DMS114 treated with DMSO at 0.1 percent for 48 hours (cell line): ENCODE results near the gene ALKBH3.
A peak's percentile ranks its signal among the peaks of the same experiment; 100 is the strongest.

Experiments used
- DNase-seq: peaks from one replicate; lab custom pipeline; 2025; ENCODE audit not compliant: unreplicated experiment; lab: John Stamatoyannopoulos, UW

The ALKBH3 gene

DNA sequence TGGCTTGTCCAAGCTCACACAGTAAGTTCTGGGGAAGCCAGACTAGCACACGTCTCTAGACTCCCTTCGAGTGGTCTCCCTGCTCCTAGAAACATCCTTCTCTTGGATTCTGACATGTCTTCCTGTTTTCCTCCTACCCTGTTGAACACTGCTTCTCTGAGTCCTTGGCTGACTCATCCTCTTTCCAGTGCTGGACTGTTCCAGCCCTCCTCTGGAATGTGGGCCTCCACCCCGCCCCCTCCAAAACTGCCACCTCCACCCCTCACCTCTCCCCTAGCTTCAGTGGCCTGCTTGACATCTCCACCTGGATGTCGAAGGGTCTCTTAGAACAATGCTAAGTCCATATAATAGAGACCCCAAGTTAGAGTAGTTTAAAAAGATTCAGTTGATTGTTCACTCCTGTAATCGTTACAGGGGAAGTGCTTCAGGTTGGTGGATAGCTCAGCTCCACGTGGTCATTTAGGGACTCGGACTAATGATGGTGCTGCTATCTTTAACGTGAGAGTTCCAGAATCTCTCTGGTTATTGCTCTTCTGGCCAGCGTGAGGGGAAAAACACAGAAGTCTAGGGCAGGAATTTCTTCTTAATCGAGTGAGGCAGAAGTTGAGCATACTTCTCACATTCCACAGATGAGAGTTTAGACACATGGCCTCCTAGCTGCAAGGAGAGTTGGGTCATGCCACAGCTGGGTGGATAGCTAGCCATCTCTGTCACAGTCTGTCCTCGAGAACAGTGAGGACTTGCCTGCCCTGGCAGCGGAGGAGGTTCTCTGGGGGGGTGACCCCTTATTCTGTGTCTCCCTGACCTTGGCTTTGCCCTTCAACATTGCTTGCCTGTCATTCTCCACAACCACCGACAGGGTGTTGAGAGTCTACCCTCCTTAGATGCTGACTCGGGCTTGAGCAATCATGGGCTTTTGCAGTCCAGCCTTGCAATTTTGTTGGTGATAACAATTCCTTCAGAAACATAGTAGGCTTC lies 57.1 kb downstream of the ALKBH3 start:
- DNase-seq, result no peak

DNA sequence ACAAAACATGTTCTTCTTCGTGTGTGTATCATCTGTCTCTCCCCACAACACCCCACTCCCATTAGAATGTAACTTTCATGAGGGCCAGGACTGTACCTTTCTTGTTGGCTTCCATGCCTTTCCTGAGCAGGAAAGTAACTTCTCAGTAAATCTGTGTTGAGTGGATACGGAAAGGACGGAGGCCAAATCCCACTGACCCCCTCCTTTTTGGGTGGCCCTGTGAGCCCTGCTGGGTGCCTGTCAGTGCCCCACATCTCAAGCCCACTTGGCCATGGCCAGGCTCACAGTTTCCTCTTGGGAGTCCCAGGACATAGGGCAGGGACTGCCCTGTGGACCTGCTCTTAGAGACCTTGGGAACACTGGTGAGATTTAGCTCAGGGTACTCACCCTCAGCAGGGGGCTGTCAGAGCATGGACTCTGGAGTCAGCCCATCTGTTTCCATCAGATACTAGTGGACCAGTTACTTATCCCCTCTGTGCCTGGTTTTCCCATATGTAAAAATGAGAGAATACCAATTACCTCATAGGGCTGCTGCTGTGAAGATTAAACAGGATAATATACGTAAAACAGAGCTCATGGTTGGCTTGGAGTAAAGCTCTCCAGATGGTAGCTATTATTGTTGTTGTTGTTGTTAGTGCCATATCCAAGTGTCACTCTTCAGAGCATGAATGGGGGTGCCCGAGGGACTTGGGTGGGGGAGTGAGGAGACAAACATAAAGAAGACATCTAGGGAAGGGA lies 60.8 kb downstream of the ALKBH3 start:
- DNase-seq, result no peak

DNA sequence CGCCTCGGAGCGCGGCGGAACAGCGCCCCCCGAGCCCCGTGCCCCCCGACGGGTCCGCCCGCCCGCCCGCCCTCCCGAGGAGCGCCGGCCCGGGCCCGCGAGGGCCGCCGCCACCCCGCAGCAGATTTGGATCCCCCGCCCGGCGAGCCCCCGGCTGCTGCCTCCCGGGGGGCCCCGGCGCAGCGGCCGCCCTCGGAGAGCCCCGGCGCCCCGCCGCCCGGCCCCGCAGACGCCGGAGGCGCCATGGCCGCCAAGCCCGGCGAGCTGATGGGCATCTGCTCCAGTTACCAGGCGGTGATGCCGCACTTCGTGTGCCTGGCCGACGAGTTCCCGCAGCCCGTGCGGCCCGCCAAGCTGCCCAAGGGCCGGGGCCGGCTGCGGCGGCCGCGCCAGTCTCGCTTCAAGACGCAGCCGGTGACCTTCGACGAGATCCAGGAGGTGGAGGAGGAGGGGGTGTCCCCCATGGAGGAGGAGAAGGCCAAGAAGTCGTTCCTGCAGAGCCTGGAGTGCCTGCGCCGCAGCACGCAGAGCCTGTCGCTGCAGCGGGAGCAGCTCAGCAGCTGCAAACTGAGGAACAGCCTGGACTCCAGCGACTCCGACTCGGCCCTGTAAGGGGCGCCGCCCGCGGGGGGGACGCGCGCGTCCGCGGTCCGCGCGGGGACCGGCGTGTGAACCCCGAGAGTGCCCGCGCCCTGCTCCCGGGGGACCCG lies 62.2 kb downstream of the ALKBH3 start:
- no peak for DNase-seq

DNA sequence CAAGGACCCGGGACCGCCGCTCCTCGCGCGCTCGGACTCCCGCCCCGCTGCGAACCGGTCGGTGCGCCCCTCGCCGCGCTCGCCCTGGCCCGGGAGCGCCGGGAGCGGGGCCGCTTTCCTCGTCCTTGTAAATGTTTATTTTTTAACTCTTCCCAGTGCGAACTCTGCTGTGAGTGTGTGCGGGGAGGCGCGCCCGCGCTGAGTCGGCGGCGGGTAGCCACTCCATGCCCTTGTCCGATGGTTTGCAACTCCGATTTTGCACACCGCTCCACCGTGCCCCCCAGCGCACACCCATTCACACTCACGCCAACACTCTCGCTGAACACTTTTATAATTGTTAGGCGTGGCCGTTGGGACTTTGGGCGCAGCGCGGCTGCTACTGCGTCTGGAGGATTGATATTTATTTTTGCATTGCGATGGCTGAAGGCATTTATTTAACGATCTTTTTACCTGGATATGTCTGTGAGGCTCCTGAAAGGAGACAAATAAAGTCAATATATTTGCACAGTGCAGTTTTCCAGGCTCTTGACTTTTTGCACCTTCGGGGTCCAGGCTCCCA lies 62.8 kb downstream of the ALKBH3 start:
- no peak for DNase-seq

DNA sequence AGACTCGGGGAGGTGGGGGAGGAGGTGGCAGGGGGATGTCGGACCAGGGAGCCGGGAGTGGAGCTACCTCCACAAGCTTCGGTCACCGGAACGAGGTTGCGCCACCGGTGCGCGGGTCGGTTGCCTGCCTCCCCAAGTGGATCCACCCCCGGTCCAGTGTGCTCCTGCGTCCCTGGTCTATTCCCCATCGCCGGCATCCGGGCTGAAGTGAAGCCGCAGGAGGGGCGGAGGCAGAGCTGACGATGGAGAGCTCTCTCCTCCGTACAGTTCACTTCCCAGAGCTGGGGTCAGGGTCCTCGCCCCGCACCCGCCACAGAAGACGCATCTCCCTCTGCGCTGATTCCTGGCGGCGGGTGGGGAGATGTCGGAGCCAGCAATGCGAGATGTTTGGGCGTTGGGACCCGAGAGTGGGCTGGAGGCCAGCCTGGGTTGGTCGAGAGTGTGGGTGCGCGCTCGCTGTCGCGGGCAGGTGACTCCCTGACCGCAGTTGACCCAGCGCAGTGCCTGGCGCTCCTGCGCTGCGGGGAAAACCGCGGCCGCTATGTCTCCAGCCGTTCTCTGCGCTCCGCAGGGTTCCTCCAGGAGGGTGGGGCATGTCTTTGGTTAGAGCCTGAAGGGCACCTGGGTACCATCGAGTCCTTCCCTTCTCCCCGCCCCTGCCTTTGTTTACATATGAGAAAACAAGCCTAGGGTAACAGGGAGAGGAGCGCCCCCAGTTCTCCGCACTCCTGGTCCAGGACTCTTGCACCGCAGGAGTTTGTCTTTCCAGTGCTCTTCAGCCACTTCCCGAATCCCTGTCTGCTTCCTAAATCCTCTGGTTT lies 63.5 kb downstream of the ALKBH3 start:
- DNase-seq, result no peak

DNA sequence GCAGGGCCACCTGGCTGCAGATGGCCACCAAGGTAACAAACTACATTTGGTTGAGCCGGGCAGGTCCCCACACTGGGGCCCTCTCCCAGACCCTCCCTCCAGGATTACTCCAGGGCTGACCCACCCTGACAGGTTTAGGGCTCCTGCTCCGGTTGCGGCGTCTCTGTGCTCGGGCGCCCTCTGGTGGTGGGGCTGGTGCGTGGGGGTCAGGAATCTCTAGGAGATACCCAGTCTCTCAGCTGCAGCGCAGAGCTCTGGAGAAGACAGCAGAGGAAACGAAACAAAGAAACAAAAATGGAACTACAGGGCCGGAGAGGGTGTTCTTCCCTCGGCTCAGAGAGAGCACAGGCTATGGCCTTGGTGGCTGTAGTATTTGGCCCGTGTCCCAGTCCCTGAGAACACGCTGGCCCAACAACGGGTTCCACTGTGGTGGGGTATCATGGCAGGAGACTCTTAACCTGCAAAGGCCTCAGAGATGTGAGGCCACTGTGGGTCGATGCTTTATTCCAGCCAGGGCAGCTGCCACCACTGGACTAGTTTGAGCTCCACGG lies 64.2 kb downstream of the ALKBH3 start:
- DNase-seq, result peak; percentile 24

DNA sequence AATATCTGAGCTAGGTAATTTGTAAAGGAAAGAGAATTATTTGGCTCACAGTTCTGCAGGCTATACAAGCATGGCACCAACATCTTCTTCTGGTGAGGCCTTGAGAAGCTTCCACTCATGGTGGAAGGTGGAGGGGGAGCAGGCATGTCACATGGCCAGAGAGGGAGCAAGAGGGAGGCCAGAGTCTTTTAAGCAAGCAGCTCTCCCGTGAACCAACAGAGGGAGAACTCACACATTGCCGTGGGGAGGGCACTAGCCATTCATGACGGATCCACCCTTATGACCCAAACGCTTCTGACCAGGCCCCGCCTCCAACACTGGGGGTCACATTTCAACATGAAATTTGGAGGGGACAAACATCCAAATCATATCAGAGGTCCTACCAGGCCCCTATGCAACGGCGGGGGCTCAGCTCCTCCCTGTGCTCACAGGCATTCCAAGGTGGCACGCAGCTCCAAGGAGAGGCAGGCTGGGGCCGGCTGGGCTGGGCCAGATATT lies 66.4 kb downstream of the ALKBH3 start:
- DNase-seq, result peak; percentile 24

DNA sequence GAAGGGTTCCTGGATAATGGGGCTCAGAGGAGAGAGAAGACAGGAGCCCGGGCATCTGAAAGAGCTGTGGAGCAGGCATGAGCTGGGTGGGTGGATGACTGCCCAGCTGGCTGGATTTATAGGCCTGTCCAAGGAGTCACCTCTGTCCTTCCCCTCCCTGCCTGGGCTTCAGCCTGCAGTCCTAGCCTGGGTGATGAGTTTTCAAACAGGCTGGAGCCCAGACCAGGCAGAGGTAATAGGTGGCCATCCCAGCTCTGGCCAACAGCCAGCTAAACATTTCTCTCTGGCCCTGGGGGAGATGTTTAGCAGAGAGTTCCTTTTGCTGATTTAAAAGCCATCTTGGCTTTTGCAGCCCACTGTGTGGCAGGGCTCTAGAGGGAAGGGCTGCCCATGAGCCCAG lies 67.2 kb downstream of the ALKBH3 start:
- no peak for DNase-seq

DNA sequence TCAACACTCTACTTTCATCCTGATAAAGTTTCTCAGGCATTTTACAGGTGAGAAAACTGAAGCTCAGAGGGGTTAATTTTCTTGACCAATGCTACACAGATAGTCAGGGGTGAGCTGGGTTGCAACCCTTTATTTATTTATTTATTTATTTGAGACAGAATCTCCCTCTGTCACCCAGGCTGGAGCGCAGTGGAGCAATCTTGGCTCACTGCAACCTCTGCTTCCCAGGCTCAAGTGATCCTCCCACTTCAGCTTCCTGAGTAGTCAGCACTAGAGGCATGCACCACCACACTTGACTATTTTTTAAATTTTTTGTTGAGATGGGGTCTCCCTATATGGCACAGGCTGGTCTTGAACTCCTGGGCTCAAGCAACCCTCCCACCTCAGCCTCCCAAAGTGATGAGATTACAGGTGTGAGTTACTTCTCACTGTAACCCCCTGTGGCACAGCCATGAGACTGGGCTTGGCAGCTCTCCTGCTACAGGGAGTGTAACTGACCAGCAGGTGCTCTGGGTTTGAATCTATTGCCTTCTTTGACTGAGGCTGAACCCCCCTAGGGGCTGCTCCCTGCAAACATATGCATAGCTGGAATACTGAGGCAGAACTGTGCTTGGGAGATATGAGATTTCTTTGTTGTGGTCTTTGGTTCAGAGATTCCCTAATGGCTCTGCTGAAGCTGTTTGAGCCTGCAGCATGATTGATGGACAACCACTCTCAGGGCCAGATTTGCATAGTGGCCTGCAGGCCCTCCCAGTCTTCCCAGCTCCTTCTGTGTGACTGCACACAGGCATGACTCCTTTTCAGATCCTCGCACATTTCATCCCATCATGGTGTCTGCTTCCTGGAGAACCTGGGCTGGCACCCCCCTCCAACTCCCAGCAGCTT lies 68.0 kb downstream of the ALKBH3 start:
- no peak for DNase-seq

DNA sequence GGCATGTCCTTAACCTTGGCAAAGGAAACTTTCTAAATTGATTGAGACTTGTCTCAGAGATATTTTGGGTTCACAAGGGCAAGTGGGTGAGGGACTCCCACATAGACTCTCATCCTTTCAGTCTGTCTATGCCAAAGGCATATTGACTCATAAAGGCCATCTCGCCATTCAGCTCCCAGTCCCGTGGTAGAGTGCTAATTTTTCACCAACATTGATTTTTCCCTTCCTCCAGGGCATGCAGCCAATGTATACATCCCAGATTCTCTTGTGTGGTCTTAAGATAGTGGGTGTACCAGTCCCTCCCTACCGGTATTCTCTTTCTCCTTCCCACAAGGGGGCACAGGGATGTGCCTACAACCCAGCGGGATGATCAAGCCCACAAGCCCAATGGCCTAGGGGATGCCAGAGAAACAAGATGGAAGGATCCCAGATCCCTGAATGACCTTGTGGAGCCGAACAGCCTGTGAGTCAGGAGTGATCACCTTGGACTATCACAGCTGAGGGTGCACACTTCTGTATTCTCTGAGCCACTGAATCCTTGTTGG lies 69.8 kb downstream of the ALKBH3 start:
- no peak for DNase-seq

DNA sequence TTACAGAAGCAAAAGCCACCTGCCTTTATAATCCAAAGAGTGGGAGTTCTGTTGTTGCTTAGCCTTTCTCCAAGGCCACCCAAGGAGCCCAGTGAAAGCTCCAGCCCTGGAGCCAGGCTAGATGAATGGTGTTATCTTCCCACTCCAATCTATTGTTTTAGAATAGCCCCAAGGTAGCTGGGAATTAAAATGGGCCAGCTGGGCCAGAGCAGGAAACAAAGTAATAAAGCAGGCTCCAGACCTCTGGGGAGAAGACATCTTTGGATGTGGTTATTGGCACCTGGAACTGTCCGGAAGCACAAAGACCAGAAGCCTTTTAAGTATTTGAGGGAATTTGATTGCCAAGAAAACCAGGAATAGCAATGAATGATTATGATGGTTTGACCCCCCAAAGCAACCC lies 70.6 kb downstream of the ALKBH3 start:
- DNase-seq, result no peak

DNA sequence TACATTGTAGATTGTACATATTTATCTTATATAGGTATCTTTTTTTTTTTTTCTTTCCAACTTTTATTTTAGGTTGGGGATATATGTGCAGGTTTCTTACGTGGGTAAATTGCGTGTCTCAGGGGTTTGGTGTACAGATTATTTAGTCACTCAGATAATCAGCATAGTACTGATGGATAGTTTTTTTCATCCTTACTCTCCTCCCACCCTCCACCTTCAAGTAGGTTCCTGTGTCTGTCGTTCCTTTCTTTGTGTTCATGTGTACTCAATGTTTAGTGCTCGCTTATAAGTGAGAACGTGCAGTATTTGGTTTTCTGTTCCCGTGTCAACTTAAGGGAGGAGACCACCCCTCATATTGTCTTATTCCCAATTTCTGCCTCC lies 71.4 kb downstream of the ALKBH3 start:
- no peak for DNase-seq

DNA sequence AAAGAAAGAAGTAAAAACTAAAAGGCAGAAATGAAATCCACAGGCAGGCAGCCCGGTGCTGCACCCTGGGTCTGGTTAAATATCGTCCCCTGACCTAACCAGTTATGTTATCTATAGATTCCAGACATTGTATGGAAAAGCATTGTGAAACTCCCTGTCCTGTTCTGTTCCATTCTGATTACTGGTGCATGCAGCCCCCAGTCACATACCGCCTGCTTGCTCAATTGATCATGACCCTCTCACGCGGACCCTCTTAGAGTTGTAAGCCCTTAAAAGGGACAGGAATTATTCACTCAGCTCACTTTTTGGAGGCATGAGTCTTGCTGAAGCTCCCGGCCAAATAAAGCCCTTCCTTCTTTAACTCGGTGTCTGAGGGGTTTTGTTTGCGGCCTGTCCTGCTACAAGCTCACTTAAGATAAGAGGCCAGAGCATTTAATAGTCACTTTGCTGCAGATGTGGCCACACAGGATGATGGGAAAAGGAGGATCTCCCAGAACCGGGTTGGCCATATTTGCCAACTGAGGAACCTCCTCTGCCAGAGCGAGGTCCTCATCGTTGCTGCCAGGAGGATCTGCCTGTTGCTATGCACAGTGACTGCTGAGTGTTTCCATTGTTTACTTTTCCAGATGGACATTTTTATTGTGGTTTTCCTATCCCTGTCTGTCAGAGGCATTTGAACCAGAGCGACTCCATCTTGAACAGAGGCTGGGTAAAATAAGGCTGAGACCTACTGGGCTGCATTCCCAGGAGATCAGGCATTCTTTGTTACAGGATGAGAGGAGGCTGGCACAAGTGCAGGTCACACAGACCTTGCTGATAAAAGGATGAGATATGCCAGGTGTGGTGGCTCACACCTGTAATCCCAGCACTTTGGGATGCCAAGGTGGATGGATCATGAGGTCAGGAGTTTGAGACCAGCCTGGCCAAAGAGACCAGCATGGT lies 72.0 kb downstream of the ALKBH3 start:
- no peak for DNase-seq

DNA sequence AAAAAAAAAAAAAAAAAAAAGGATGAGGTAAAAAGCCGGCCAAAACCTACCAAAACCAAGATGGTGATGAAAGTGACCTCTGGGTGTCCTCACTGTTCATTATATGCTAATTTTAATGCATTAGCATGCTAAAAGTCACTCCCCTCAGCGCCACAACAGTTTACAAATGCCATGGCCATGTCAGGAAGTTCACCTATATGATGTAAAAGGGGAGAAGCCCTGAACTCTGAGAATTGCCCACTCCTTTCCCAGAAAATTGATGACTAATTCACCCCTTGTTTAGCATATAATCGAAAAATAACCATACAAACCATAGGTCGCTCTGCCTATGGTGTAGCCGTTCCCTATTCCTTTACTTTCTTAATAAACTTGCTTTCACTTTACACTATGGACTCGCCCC lies 72.9 kb downstream of the ALKBH3 start:
- no peak for DNase-seq

DNA sequence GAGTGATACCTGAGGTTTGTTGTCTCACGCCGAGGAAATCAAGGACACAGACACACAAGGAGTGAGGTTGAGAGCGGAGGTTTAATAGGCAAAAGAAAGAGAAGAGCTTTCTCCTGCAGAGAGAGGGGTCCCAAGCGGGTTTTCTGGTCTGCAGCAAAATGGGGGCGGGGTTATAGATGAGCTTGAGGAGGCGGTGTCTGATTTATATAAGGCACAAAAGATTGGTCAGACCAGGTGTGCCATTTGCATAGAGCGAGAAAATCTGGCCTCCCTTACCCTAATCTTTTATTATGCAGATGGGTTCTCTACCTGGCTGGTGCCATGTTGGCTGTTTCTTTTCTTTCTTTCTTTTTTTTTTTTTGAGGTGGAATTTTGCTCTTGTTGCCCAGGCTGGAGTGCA lies 73.6 kb downstream of the ALKBH3 start:
- DNase-seq, result no peak

DNA sequence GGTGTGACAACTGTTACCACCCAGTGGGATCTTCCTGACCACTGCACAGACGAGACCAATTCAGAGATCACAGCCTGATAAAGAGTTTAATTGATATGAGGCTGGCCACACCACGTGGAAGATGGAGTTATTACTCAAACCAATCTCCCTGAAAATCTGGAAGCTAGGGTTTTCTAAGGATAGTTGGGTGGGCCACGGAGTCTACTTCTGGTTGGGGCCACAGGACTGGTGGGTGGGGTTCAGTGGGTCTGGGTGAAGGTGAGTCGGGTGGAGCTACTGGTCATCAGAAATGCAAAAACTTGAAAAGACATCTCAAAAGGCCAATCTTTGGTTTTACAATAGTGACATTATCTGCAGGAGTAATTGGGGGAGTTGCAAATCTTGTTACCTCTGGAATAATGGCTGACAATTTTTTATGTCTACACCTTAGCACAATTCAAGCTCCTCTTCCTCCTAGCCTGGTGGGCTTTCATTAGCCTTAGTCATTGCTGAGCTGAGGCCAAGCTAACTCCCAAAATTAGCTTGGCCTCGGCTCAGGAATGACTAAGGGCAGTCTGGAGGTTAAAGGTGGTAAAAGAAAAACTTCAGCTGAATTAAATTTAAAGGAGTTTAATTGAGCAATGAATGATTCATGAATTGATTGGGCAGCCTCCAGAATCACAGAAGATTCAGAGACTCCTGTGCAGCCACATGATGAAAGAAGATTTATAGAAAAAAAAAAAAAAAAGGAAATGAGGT lies 74.9 kb downstream of the ALKBH3 start:
- no peak for DNase-seq

DNA sequence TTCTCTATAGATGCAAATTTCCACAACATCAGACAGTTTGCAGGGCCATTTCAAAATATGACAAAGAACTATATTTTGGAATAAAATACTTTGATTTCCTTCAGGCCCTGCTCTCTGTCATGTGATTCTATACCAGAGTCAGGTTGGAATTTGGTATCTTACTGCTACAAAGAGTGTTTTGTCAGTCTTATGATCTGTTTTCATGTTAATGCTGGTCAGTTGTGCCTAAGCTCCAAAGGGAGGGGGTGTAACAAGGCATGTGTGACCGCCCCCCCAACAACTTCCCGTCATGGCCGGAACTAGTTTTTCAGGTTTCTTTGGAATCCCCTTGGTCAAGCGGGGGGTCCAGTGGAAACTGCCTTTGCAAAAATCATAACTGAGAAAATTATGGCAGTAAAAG lies 76.9 kb downstream of the ALKBH3 start:
- DNase-seq, result no peak
